ENCODE results near the gene ACRV1.

- TF ChIP-seq CTCF (IDR thresholded peaks at IDR 0.05; ENCODE audit: extremely low read depth in 1 of 2, insufficient read depth in 1 of 2, low read depth in 1 of 2, low read length in 2 of 2), result no peak
- no peak for TF ChIP-seq MAX (IDR thresholded peaks at IDR 0.05; ENCODE audit: insufficient read depth, insufficient read length)
- no peak for TF ChIP-seq EZH2 (IDR thresholded peaks at IDR 0.05; ENCODE audit: borderline replicate concordance, low read depth, low read length, severe bottlenecking)
- TF ChIP-seq FOS (IDR thresholded peaks at IDR 0.05; ENCODE audit: borderline replicate concordance, insufficient read depth, low read length), result peak; percentile 56
- TF ChIP-seq POLR2A (IDR thresholded peaks at IDR 0.05; ENCODE audit: low read depth, low read length), result no peak
- no peak for TF ChIP-seq JUN (IDR thresholded peaks at IDR 0.05; ENCODE audit: borderline replicate concordance, insufficient read depth, insufficient read length, low read depth)
- no peak for TF ChIP-seq POLR2AphosphoS5 (IDR thresholded peaks at IDR 0.05; ENCODE audit: insufficient read depth, low read depth, low read length)
- no peak for TF ChIP-seq MYC (IDR thresholded peaks at IDR 0.05; ENCODE audit: low read depth, low read length)
Measured at GRCh38 chr11:125627236-125627910, 53.3 kb downstream of the ACRV1 start.

All from endothelial cell of umbilical vein (primary cell).